Stimulated activated effector memory CD8-positive, alpha-beta T cell treated with anti-CD3 and anti-CD28 coated beads, Interleukin-12 subunit alpha, Interleukin-12 subunit beta, amount 100 ng/mL, for 72 hours (primary cell): ENCODE data around the gene DCK.
A peak's percentile ranks its signal among the peaks of the same experiment; 100 is the strongest.

Experiments used
- ATAC-seq: fragments of 150-1000 bp; cut with Tn5 transposase; 2 replicates; pipeline ENCODE4 v1.10.0; 2021
- DNase-seq, 2 donors: peaks; one replicate each; pipeline ENCODE4 v3.0.0; 2021 to 2022; ENCODE audit warnings: low spot score in 2 of 2
- H3K27ac Mint-ChIP-seq: one replicate; pipeline ENCODE4 v1.8.0; 2022; ENCODE audit warnings: mild to moderate bottlenecking, mixed read lengths
- H3K36me3 Mint-ChIP-seq: one replicate; pipeline ENCODE4 v1.8.0; 2022; ENCODE audit warnings: mild to moderate bottlenecking, mixed read lengths
- H3K4me1 Mint-ChIP-seq: one replicate; pipeline ENCODE4 v1.8.0; 2022; ENCODE audit warnings: mixed read lengths
- H3K4me3 Mint-ChIP-seq: one replicate; pipeline ENCODE4 v1.8.0; 2022; ENCODE audit warnings: mild to moderate bottlenecking, mixed read lengths
- H3K9me3 Mint-ChIP-seq: one replicate; pipeline ENCODE4 v1.8.0; 2022; ENCODE audit warnings: mixed read lengths

The DCK gene

GRCh38 chr4:71065991-71066510 is 72.6 kb downstream of the DCK start:
- Mint-ChIP-seq H3K36me3 (no peaks in the 10 kb centered on the region), H3K9me3 (no peaks in the 10 kb centered on the region), H3K4me3 (no peak overlapping the region), H3K27ac (no peak overlapping the region), H3K4me1 (peaks cover 12% of the 10 kb centered on the region)
- DNase-seq (no peak), ATAC-seq (no peak)

- ATAC-seq (no peak), DNase-seq (no peak)
- no peaks in the 10 kb centered on the region for H3K9me3 Mint-ChIP-seq
- H3K27ac Mint-ChIP-seq, result no peak overlapping the region
- peaks cover 12% of the 10 kb centered on the region for H3K4me1 Mint-ChIP-seq
- H3K4me3 Mint-ChIP-seq, result no peak overlapping the region
- H3K36me3 Mint-ChIP-seq, result no peaks in the 10 kb centered on the region
These were observed 73.6 kb downstream of the DCK start for GRCh38 chr4:71066737-71067716.

GRCh38 chr4:71069063-71069462 is 75.6 kb downstream of the DCK start:
- DNase-seq (no peak), ATAC-seq (no peak)
- Mint-ChIP-seq H3K36me3 (no peaks in the 10 kb centered on the region), H3K27ac (no peak overlapping the region), H3K4me3 (no peak overlapping the region), H3K9me3 (no peaks in the 10 kb centered on the region), H3K4me1 (peaks cover 12% of the 10 kb centered on the region)

- H3K4me1 Mint-ChIP-seq, result peaks cover 17% of the 10 kb centered on the region
- no peaks in the 10 kb centered on the region for H3K9me3 Mint-ChIP-seq
- H3K4me3 Mint-ChIP-seq, result no peak overlapping the region
- no peak overlapping the region for H3K27ac Mint-ChIP-seq
- ATAC-seq (no peak), DNase-seq (no peak)
- no peaks in the 10 kb centered on the region for H3K36me3 Mint-ChIP-seq
These were observed 76.6 kb downstream of the DCK start for GRCh38 chr4:71070015-71070414.

GRCh38 chr4:71074452-71075299 is 81.2 kb downstream of the DCK start:
- Mint-ChIP-seq H3K27ac (peak overlapping the region; percentile 21), H3K4me3 (no peak overlapping the region), H3K36me3 (no peaks in the 10 kb centered on the region), H3K4me1 (peaks cover 5% of the 10 kb centered on the region), H3K9me3 (no peaks in the 10 kb centered on the region)
- ATAC-seq, result no peak
- DNase-seq, result no peak
